Measurements from ENCODE around the gene UBE2D2. TPM values are rescaled to one million over a fixed set of nuclear protein-coding genes. Genes with fewer than 3 reads are reported as not detected.

The UBE2D2 gene
- total and polyA plus RNA-seq, 10 of the 15 experiments (the other 5 are each of a cell fraction or from before 2014, with no cell fraction given) = 58.6 to 245 (median 128) TPM

DNA sequence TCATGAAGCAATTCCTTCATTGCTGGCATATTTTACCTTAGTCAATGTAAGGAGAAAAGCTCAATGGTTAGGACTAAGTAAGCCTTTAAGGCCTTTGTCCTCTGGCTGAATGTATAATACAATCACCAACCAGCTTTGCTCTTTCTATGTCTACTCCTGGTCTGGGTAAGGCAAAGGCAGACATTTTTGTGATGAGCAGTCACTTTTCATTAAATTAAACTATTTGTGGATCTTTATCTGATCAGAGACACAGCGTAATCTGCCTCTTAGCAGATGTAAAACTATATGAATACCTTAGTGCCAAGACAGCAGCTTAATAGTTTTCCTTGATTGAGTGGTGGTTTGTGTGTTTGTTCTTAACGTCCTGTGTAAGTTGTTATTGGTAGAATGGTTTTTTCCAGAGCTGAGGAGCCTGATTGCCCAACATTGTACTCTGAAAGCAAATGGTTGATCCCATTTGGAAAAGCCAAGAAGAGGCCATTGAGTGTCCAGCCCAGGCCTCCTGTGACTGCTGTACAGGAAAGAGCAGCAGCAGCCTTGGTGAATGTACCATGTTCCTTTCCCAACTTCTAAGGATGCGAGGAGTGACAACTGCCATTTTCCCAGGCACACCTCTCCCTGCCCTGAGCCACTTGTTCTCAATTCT lies 70.5 kb downstream of the UBE2D2 start:
- ATAC-seq (no peak), DNase-seq (ENCODE audit: low read depth, low spot score) (no peak), FAIRE-seq (no peak)
- intact Hi-C loops (cut with micrococcal nuclease; ENCODE audit: unreplicated experiment) (loop anchor here (5.0 to 10.0 kb wide), 2 partner anchors 209 to 333 kb away; no protein-coding TSS in a partner anchor), in situ Hi-C loops (cut with MboI) (loop anchor here (5.0 kb wide), 2 partner anchors 61 to 131 kb away; no protein-coding TSS in a partner anchor)
- H3K9me3 ChIP-seq (replicated peaks; ENCODE audit: control insufficient read depth, insufficient read depth, low read length) = no peaks in the 10 kb centered on the region
- CTCF ChIA-PET = interaction anchor here (0.7 to 10.5 kb wide), 30 partner anchors 11 to 369 kb away, joined by 3 to 335 read pairs (median 4); partner anchors contain the start of gene PROB1
- no TSS peak for BruUV-seq (replicated peaks)
- no peaks in the 10 kb centered on the region for H4K20me1 ChIP-seq (ENCODE audit: control insufficient read depth, insufficient read depth)
- RAD21 ChIA-PET (ENCODE audit: unreplicated experiment) = interaction anchor here (1.0 to 9.2 kb wide), 17 partner anchors 20 to 209 kb away, joined by 3 to 265 read pairs (median 7); partner anchors contain the start of genes CXXC5 and UBE2D2
- POLR2A ChIA-PET = interaction anchor here (1.0 to 9.8 kb wide), 6 partner anchors 27 to 70 kb away, joined by 3 to 163 read pairs (median 6); no protein-coding TSS in a partner anchor
- H3K27me3 ChIP-seq (replicated peaks in 1 of 2; ENCODE audit: control insufficient read depth in 2 of 2, insufficient read depth in 2 of 2, low read length in 1 of 2) = no peaks in the 10 kb centered on the region
- H2AFZ ChIP-seq (ENCODE audit: control insufficient read depth, low read depth, low read length) = no peak overlapping the region
- H3K36me3 ChIP-seq (ENCODE audit: control insufficient read depth in 2 of 2, insufficient read depth in 2 of 2, low read length in 1 of 2) = peaks cover 3 to 22% of the 10 kb centered on the region in 2 experiments; a peak in 3 of 4 replicates
- H3K79me2 ChIP-seq (ENCODE audit: control insufficient read depth, insufficient read depth, low read length) = peaks cover 2% of the 10 kb centered on the region
- H3K4me2 ChIP-seq (ENCODE audit: control insufficient read depth, insufficient read depth) = no peak overlapping the region
- H3K4me1 ChIP-seq (ENCODE audit: control insufficient read depth, insufficient read depth, low read length) = peaks cover 43% of the 10 kb centered on the region
- no peak overlapping the region for H3K9ac ChIP-seq (ENCODE audit: control insufficient read depth, insufficient read depth, low read length)
- no peak overlapping the region for H3K27ac ChIP-seq (ENCODE audit: control insufficient read depth, insufficient read depth)
- H3K4me3 ChIP-seq = no peak overlapping the region
- SMC1A ChIA-PET (ENCODE audit: uncharacterized antibody, unreplicated experiment) = interaction anchor here (0.8 to 12.2 kb wide), 20 partner anchors 7 to 210 kb away, joined by 3 to 212 read pairs (median 5); partner anchors contain the start of gene CXXC5
- 63% methylated on average over 3 of the region's 3 CpGs for WGBS (ENCODE audit: insufficient coverage, insufficient replicate concordance, low lambda C conversion rate, missing lambda C conversion rate)
- TF ChIP-seq SMARCA5 (IDR thresholded peaks at IDR 0.05) (no peak), STAT1 (conservative IDR thresholded peaks at IDR 0.05) (no peak), SP1 (IDR thresholded peaks at IDR 0.05; ENCODE audit: low read depth, low read length) (no peak), SIX5 (IDR thresholded peaks at IDR 0.05; ENCODE audit: low read depth, low read length, severe bottlenecking) (no peak), MEF2B (IDR thresholded peaks at IDR 0.05; ENCODE audit: partially characterized antibody, poor library complexity, severe bottlenecking) (no peak), TCF3 (IDR thresholded peaks at IDR 0.05; ENCODE audit: borderline replicate concordance, insufficient read depth, low read depth, low read length) (no peak), SUZ12 (IDR thresholded peaks at IDR 0.05; ENCODE audit: unreplicated experiment) (no peak), MYC (IDR thresholded peaks at IDR 0.05; ENCODE audit: insufficient read depth, insufficient read length, insufficient replicate concordance, low read length, severe bottlenecking) (no peak)
- TF ChIP-seq, protein P1, sequence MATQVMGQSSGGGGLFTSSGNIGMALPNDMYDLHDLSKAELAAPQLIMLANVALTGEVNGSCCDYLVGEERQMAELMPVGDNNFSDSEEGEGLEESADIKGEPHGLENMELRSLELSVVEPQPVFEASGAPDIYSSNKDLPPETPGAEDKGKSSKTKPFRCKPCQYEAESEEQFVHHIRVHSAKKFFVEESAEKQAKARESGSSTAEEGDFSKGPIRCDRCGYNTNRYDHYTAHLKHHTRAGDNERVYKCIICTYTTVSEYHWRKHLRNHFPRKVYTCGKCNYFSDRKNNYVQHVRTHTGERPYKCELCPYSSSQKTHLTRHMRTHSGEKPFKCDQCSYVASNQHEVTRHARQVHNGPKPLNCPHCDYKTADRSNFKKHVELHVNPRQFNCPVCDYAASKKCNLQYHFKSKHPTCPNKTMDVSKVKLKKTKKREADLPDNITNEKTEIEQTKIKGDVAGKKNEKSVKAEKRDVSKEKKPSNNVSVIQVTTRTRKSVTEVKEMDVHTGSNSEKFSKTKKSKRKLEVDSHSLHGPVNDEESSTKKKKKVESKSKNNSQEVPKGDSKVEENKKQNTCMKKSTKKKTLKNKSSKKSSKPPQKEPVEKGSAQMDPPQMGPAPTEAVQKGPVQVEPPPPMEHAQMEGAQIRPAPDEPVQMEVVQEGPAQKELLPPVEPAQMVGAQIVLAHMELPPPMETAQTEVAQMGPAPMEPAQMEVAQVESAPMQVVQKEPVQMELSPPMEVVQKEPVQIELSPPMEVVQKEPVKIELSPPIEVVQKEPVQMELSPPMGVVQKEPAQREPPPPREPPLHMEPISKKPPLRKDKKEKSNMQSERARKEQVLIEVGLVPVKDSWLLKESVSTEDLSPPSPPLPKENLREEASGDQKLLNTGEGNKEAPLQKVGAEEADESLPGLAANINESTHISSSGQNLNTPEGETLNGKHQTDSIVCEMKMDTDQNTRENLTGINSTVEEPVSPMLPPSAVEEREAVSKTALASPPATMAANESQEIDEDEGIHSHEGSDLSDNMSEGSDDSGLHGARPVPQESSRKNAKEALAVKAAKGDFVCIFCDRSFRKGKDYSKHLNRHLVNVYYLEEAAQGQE (IDR thresholded peaks at IDR 0.05; ENCODE audit: low read depth, low read length) = no peak
- TF ChIP-seq, protein P2, sequence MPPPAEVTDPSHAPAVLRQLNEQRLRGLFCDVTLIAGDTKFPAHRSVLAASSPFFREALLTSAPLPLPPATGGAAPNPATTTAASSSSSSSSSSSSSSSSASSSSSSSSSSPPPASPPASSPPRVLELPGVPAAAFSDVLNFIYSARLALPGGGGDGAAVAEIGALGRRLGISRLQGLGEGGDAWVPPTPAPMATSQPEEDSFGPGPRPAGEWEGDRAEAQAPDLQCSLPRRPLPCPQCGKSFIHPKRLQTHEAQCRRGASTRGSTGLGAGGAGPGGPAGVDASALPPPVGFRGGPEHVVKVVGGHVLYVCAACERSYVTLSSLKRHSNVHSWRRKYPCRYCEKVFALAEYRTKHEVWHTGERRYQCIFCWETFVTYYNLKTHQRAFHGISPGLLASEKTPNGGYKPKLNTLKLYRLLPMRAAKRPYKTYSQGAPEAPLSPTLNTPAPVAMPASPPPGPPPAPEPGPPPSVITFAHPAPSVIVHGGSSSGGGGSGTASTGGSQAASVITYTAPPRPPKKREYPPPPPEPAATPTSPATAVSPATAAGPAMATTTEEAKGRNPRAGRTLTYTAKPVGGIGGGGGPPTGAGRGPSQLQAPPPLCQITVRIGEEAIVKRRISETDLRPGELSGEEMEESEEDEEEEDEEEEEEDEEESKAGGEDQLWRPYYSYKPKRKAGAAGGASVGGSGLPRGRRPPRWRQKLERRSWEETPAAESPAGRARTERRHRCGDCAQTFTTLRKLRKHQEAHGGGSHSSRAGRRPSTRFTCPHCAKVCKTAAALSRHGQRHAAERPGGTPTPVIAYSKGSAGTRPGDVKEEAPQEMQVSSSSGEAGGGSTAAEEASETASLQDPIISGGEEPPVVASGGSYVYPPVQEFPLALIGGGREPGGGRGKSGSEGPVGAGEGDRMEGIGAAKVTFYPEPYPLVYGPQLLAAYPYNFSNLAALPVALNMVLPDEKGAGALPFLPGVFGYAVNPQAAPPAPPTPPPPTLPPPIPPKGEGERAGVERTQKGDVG (CRISPR knock-in tag; IDR thresholded peaks at IDR 0.05) = no peak
- TF ChIP-seq, protein P3, sequence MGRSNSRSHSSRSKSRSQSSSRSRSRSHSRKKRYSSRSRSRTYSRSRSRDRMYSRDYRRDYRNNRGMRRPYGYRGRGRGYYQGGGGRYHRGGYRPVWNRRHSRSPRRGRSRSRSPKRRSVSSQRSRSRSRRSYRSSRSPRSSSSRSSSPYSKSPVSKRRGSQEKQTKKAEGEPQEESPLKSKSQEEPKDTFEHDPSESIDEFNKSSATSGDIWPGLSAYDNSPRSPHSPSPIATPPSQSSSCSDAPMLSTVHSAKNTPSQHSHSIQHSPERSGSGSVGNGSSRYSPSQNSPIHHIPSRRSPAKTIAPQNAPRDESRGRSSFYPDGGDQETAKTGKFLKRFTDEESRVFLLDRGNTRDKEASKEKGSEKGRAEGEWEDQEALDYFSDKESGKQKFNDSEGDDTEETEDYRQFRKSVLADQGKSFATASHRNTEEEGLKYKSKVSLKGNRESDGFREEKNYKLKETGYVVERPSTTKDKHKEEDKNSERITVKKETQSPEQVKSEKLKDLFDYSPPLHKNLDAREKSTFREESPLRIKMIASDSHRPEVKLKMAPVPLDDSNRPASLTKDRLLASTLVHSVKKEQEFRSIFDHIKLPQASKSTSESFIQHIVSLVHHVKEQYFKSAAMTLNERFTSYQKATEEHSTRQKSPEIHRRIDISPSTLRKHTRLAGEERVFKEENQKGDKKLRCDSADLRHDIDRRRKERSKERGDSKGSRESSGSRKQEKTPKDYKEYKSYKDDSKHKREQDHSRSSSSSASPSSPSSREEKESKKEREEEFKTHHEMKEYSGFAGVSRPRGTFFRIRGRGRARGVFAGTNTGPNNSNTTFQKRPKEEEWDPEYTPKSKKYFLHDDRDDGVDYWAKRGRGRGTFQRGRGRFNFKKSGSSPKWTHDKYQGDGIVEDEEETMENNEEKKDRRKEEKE (IDR thresholded peaks at IDR 0.05) = no peak
